Transverse colon (tissue), 4 donors: ENCODE results near the gene ENDOV. TPM values are rescaled to one million over a fixed set of nuclear protein-coding genes. Genes with fewer than 3 reads are reported as not detected.

Source experiments
- DNase-seq: peaks from one replicate; pipeline ENCODE4 v3.0.0-alpha.2; 2019
- H3K27ac ChIP-seq, 4 donors: fragments of 200-600 bp; sonication (generic); 2 replicates each; pipeline ENCODE4 v1.5.1; 2016 to 2018; ENCODE audit warnings: inconsistent platforms in 4 of 4
- H3K27me3 ChIP-seq: fragments of 200-600 bp; sonication (generic); 2 replicates; pipeline ENCODE4 v1.5.1; 2017; ENCODE audit warnings: inconsistent platforms
- H3K36me3 ChIP-seq, 4 donors: fragments of 200-600 bp; sonication (generic); 2 replicates each; pipeline ENCODE4 v1.5.1; 2017 to 2019; ENCODE audit warnings: inconsistent platforms in 4 of 4
- H3K4me1 ChIP-seq, 4 donors: fragments of 200-600 bp; sonication (generic); 2 replicates each; pipeline ENCODE4 v1.5.1; 2017 to 2020; ENCODE audit warnings: inconsistent platforms in 4 of 4
- H3K4me3 ChIP-seq, 4 donors: fragments of 200-600 bp; sonication (generic); 1 replicate in 1 of 4; 2 replicates in 3 of 4; pipeline versions ENCODE4 v1.5.1 to v1.6.1; 2017 to 2019; ENCODE audit warnings: inconsistent platforms in 4 of 4
- H3K9me3 ChIP-seq, 2 donors: fragments of 200-600 bp; sonication (generic); 2 replicates each; pipeline ENCODE4 v1.5.1; 2017 to 2019; ENCODE audit warnings: inconsistent platforms in 2 of 2
- CTCF ChIP-seq, 5 experiments: fragments of 200-600 bp in 3 of 5; fragments of 450-650 bp in 2 of 5; sonication (generic) in 3 of 5; IDR thresholded peaks; 1 replicate in 2 of 5; 2 replicates in 3 of 5; pipeline ENCODE4 v1.5.1; 2016 to 2017; ENCODE audit warnings: antibody characterized with exemption in 5 of 5, inconsistent platforms in 3 of 5, mild to moderate bottlenecking in 2 of 5, moderate library complexity in 1 of 5
- EP300 ChIP-seq: sonication (generic); formaldehyde crosslinking; IDR thresholded peaks from one replicate; pipeline ENCODE4 v1.6.1; 2017; ENCODE audit warnings: antibody characterized with exemption, low read depth
- POLR2A ChIP-seq: fragments of 450-650 bp; IDR thresholded peaks from one replicate; pipeline ENCODE4 v1.6.1; 2016; ENCODE audit warnings: antibody characterized with exemption, mild to moderate bottlenecking, moderate library complexity
- POLR2AphosphoS5 ChIP-seq, 3 donors: sonication (generic); formaldehyde crosslinking; IDR thresholded peaks; one replicate each; pipeline ENCODE4 v1.6.1; 2016; ENCODE audit warnings: antibody characterized with exemption in 3 of 3
- WGBS, 2 donors: methylation state at CpG; one replicate each; pipeline ENCODE4 v1.1.5; 2018; ENCODE audit warnings: low coverage in 1 of 2; 5-methylcytosine and 5-hydroxymethylcytosine counted together
- in situ Hi-C, 4 donors: fragments of 200-750 bp; cut with MboI; loops; one replicate each; pipeline versions ENCODE4 v1.15.0 to v1.15.1; 2017; ENCODE audit warnings: low sequenced_read_pairs in 3 of 4, low pct_ligation_motif_present in 1 of 4, low pct_unique_long_range_greater_than_20kb in 1 of 4
- intact Hi-C: fragments of 100-400 bp; cut with DNase I; formaldehyde crosslinking; loops from one replicate; pipeline ENCODE4 v1.15.1; 2023; ENCODE audit warnings: low total_unique reads
- total RNA-seq, 4 donors: library from RNA; depleted of rRNA; stranded (reverse); fragments of >200 nt; gene quantifications; one replicate each; pipeline ENCODE4 v1.1.0, GENCODE V29; 2016

Gene ENDOV
- total RNA-seq, 4 donors from 2014 or later, result 14.9 to 26.9 (median 19.9) TPM

GRCh38 chr17:80416940-80417293 is 1.9 kb downstream of the ENDOV start:
- H3K36me3 ChIP-seq, result no peaks in the 10 kb centered on the region
- WGBS, 2 donors, result 89 to 91% methylated on average over 6 of the region's 6 CpGs
- H3K27me3 ChIP-seq, result peaks cover 11% of the 10 kb centered on the region
- in situ Hi-C loops, result no loop called here
- no peak overlapping the region for H3K4me3 ChIP-seq
- H3K27ac ChIP-seq, result no peak overlapping the region
- intact Hi-C loops, result no loop called here
- TF ChIP-seq CTCF (IDR thresholded peaks at IDR 0.05) (no peak), POLR2A (no peak), EP300 (no peak)
- H3K9me3 ChIP-seq, result no peaks in the 10 kb centered on the region
- DNase-seq, result no peak
- H3K4me1 ChIP-seq, result peaks cover 0 to 24% (median 15%) of the 10 kb centered on the region in 4 donors

DNA sequence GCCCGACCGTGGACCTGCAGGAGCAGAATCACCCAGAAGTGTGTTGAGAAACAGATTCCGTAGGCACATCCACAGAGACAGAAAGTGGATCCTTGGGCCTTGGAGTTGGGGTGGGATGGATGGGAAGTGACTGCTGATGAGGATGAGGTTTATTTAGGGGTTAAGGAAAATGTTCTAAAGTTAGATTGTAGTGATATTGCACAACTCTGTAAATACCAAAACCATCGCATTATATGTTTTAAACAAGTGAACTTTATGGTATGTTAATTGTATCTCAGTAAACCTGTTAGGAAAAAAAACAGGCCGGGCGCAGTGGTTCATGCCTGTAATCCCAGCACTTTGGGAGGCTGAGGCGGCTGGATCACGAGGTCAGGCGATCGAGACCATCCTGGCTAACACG is 3.6 kb downstream of the ENDOV start:
- Histone ChIP-seq H3K36me3 (no peaks in the 10 kb centered on the region), H3K27me3 (peaks cover 6% of the 10 kb centered on the region), H3K9me3 (no peaks in the 10 kb centered on the region), H3K4me1 (peaks cover 0 to 21% (median 15%) of the 10 kb centered on the region in 4 donors), H3K4me3 (no peak overlapping the region), H3K27ac (no peak overlapping the region)
- in situ Hi-C loops (no loop called here), intact Hi-C loops (no loop called here)
- no peak for DNase-seq
- 91 to 93% methylated on average over 2 to 11 of the region's 11 CpGs for WGBS, 2 donors
- no peak for TF ChIP-seq EP300
- no peak for TF ChIP-seq CTCF (IDR thresholded peaks at IDR 0.05)
- no peak for TF ChIP-seq POLR2AphosphoS5 (IDR thresholded peaks at IDR 0.05)
- TF ChIP-seq POLR2A, result no peak

- Histone ChIP-seq H3K4me3 (no peak overlapping the region), H3K9me3 (no peaks in the 10 kb centered on the region), H3K27me3 (no peaks in the 10 kb centered on the region), H3K27ac (no peak overlapping the region), H3K4me1 (peaks cover 0 to 15% (median 12%) of the 10 kb centered on the region in 4 donors), H3K36me3 (no peaks in the 10 kb centered on the region)
- DNase-seq, result no peak
- 87% methylated on average over 11 of the region's 11 CpGs; no CpG with 5 or more reads in 1 of the 2 donors for WGBS, 2 donors
- in situ Hi-C loops, result no loop called here
- intact Hi-C loops, result no loop called here
- TF ChIP-seq POLR2A, result no peak
- no peak for TF ChIP-seq CTCF (IDR thresholded peaks at IDR 0.05)
- no peak for TF ChIP-seq POLR2AphosphoS5 (IDR thresholded peaks at IDR 0.05)
- TF ChIP-seq EP300, result no peak
Observed at GRCh38 chr17:80419255-80419654, 4.3 kb downstream of the ENDOV start.

DNA sequence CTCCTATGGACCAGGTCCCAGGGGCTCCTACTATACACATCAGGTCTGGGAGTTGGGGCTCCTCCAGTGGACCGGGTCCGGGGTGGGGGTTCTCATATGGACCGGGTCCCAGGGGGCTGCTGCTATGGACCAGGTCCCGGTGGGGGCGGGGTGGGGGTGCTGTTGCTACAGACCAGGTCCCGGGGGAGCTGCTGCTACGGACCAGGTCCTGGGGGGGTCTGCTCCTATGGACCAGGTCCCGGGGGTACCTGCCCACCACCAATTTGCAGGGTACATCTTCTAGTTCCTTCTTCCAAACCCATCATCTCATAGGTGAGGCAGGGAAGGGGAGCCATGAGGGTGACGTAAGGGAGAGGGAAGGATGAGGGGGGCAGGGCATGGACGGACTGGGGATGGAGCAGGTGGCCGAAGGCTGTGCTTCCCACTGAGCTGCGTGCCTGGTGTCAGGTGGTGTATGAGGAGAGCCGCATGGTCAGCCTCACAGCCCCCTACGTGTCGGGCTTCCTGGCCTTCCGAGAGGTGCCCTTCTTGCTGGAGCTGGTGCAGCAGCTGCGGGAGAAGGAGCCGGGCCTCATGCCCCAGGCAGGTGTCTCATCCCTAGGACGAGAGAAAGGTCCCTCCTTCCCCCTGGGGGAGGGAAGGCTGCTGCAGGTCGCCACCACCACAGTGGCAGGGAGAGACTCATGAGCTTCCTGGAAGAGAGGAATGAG is 6.6 kb downstream of the ENDOV start:
- H3K27ac ChIP-seq, result no peak overlapping the region
- no peaks in the 10 kb centered on the region for H3K36me3 ChIP-seq
- 67% methylated on average over 20 of the region's 20 CpGs; no CpG with 5 or more reads in 1 of the 2 donors for WGBS, 2 donors
- peaks cover 0 to 4% (median 2%) of the 10 kb centered on the region in 4 donors for H3K4me1 ChIP-seq
- no peaks in the 10 kb centered on the region for H3K27me3 ChIP-seq
- no peak for DNase-seq
- TF ChIP-seq CTCF (IDR thresholded peaks at IDR 0.05), result no peak
- no peak for TF ChIP-seq POLR2AphosphoS5 (IDR thresholded peaks at IDR 0.05)
- TF ChIP-seq POLR2A, result no peak
- TF ChIP-seq EP300, result no peak
- no peaks in the 10 kb centered on the region for H3K9me3 ChIP-seq
- no peak overlapping the region for H3K4me3 ChIP-seq
- intact Hi-C loops, result no loop called here
- in situ Hi-C loops, result loop anchor here in 2 of 4 donors (10.0 kb wide), 3 partner anchors 153 to 563 kb away; no protein-coding TSS in a partner anchor
